Endothelial cell (in vitro differentiated cells): ENCODE measurements around the gene VSIG10L. TPM values are rescaled to one million over a fixed set of nuclear protein-coding genes. Genes with fewer than 3 reads are reported as not detected.

ENCODE experiments used
- DNase-seq: peaks from one replicate; pipeline ENCODE4 v3.0.0; 2021; ENCODE audit warnings: low spot score
- H3K27ac Mint-ChIP-seq: one replicate; pipeline ENCODE4 v1.8.0; 2021; ENCODE audit warnings: mixed read lengths, inconsistent platforms; ENCODE audit not compliant: unreplicated experiment
- H3K27me3 Mint-ChIP-seq: one replicate; pipeline ENCODE4 v1.8.0; 2021; ENCODE audit warnings: mild to moderate bottlenecking, moderate library complexity, mixed read lengths, inconsistent platforms; ENCODE audit not compliant: unreplicated experiment
- H3K36me3 Mint-ChIP-seq: one replicate; pipeline ENCODE4 v1.8.0; 2021; ENCODE audit warnings: mild to moderate bottlenecking, low read depth, mixed read lengths, inconsistent platforms; ENCODE audit not compliant: unreplicated experiment
- H3K4me1 Mint-ChIP-seq: one replicate; pipeline ENCODE4 v1.8.0; 2021; ENCODE audit warnings: mild to moderate bottlenecking, mixed read lengths, inconsistent platforms; ENCODE audit not compliant: unreplicated experiment
- H3K4me3 Mint-ChIP-seq: one replicate; pipeline ENCODE4 v1.8.0; 2021; ENCODE audit warnings: mild to moderate bottlenecking, mixed read lengths, inconsistent platforms; ENCODE audit not compliant: unreplicated experiment
- H3K9me3 Mint-ChIP-seq: one replicate; pipeline ENCODE4 v1.8.0; 2021; ENCODE audit warnings: mixed read lengths, inconsistent platforms; ENCODE audit not compliant: unreplicated experiment
- total RNA-seq: library from RNA; stranded (reverse); fragmentation: NEBNext Ultra II Directional; extraction: Animal tissue kit (Norgen Biotek cat#: 25700); gene quantifications from one replicate; pipeline ENCODE4 v1.2.1, GENCODE V29; 2021; ENCODE audit not compliant: unreplicated experiment
- TF ChIP-seq, protein P1 (sequence below): fragments of 200-600 bp; sonication (generic); IDR thresholded peaks from one replicate; pipeline ENCODE4 v1.5.0; 2021; ENCODE audit warnings: antibody characterized with exemption; ENCODE audit not compliant: unreplicated experiment

Gene VSIG10L
- total RNA-seq, 1 donor from 2014 or later = 5.9 TPM

GRCh38 chr19:51359294-51359693 is 17.4 kb upstream of the VSIG10L start:
- Mint-ChIP-seq H3K27ac (no peak overlapping the region), H3K36me3 (no peaks in the 10 kb centered on the region), H3K4me3 (no peak overlapping the region), H3K27me3 (peaks cover 3% of the 10 kb centered on the region), H3K9me3 (no peaks in the 10 kb centered on the region), H3K4me1 (peaks cover 11% of the 10 kb centered on the region)
- TF ChIP-seq, protein P1, sequence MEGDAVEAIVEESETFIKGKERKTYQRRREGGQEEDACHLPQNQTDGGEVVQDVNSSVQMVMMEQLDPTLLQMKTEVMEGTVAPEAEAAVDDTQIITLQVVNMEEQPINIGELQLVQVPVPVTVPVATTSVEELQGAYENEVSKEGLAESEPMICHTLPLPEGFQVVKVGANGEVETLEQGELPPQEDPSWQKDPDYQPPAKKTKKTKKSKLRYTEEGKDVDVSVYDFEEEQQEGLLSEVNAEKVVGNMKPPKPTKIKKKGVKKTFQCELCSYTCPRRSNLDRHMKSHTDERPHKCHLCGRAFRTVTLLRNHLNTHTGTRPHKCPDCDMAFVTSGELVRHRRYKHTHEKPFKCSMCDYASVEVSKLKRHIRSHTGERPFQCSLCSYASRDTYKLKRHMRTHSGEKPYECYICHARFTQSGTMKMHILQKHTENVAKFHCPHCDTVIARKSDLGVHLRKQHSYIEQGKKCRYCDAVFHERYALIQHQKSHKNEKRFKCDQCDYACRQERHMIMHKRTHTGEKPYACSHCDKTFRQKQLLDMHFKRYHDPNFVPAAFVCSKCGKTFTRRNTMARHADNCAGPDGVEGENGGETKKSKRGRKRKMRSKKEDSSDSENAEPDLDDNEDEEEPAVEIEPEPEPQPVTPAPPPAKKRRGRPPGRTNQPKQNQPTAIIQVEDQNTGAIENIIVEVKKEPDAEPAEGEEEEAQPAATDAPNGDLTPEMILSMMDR = no peak
- no peak for DNase-seq

DNA sequence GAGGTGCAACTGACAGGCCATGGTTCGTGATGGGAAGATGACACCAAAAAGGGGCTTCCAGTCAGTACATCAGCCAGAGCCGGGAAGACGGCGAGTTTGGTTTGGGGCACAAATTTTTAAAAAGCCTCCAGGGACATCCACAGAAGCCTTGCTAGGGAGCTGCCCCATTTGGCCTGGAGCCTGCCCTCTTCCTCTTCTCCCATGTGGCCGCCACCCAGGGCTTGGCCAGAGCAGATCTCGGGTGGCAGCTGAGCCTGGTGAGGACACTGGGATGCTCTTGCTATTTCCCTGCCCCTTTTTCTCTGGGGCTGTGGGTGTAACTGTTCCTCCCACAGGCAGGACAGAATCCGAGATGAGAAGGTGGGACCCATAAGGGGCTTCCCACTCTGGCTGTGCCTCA is 16.0 kb upstream of the VSIG10L start:
- H3K27me3 Mint-ChIP-seq = peaks cover 3% of the 10 kb centered on the region
- TF ChIP-seq, protein P1 = no peak
- DNase-seq = no peak
- H3K27ac Mint-ChIP-seq = no peak overlapping the region
- H3K4me1 Mint-ChIP-seq = peaks cover 12% of the 10 kb centered on the region
- H3K36me3 Mint-ChIP-seq = no peaks in the 10 kb centered on the region
- no peak overlapping the region for H3K4me3 Mint-ChIP-seq
- H3K9me3 Mint-ChIP-seq = no peaks in the 10 kb centered on the region

- H3K27me3 Mint-ChIP-seq = peaks cover 6% of the 10 kb centered on the region
- no peaks in the 10 kb centered on the region for H3K9me3 Mint-ChIP-seq
- peaks cover 11% of the 10 kb centered on the region for H3K36me3 Mint-ChIP-seq
- peaks cover 12% of the 10 kb centered on the region for H3K4me1 Mint-ChIP-seq
- H3K4me3 Mint-ChIP-seq = no peak overlapping the region
- H3K27ac Mint-ChIP-seq = no peak overlapping the region
- no peak for DNase-seq
- TF ChIP-seq, protein P1 = no peak
These were observed 14.3 kb upstream of the VSIG10L start for GRCh38 chr19:51356159-51356801.

DNA sequence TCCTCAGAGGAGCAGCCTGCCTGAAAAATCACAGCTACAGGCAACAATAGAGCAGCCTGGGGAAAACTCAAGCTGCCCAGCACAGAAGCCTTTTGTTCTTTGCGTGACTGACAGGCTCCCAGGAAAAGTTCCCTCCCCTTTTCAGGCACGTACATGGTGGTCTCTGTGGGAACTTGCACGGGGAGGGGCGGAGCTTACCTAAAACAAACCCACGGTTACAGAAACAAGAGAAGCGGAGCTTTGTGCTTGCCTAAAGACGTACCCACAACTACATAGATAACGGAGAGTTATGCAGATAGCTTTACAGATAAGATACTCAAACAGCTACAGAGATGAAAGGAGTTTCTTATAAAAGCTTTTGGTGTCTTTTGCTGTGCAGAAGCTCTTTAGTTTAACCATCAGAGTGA is 12.8 kb upstream of the VSIG10L start:
- Mint-ChIP-seq H3K4me3 (no peak overlapping the region), H3K4me1 (peaks cover 12% of the 10 kb centered on the region), H3K9me3 (no peaks in the 10 kb centered on the region), H3K27ac (peak overlapping the region; percentile 34), H3K27me3 (peaks cover 8% of the 10 kb centered on the region), H3K36me3 (peaks cover 11% of the 10 kb centered on the region)
- DNase-seq = peak; percentile 46
- TF ChIP-seq, protein P1 = no peak

DNA sequence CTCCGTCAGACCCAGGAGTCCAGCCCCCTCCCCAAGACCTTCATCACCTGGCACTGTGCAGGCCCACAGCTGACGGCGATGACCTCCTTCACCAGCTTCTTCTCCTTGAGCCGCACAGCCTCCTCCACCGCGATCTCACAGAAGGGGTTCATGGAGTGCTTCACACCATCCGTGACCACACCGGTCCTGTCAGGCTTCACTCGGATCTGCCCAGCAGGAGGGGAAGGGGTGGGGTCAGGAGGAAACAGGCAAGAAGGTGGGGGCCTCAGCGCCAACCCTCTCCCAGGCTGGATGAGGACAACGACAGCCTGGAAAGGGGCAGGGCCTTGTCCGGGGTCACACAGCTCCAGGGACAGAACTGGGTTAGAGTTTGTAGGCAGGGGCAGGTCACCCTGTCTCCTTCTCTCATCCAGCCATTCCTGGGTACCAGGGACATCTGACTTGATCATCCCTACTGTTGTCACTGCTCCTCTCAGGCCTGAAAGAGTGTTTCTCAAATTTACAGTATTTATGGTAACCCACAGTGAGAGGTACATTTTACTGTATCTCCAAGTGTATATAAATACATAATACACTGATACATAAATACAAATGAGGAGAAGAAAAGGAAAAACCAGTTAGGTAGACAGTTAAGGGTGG is 12.3 kb upstream of the VSIG10L start:
- H3K27me3 Mint-ChIP-seq = peaks cover 8% of the 10 kb centered on the region
- H3K9me3 Mint-ChIP-seq = no peaks in the 10 kb centered on the region
- no peak overlapping the region for H3K4me3 Mint-ChIP-seq
- TF ChIP-seq, protein P1 = no peak
- H3K27ac Mint-ChIP-seq = peak overlapping the region; percentile 24
- no peak for DNase-seq
- peaks cover 11% of the 10 kb centered on the region for H3K36me3 Mint-ChIP-seq
- H3K4me1 Mint-ChIP-seq = peaks cover 12% of the 10 kb centered on the region
